GM21576 (cell line): ENCODE data around the gene KREMEN2.

Experiments
- ATAC-seq: cut with Tn5 transposase; IDR thresholded peaks from one replicate; pipeline ENCODE4 v1.9.1; 2021; ENCODE audit warnings: mild to moderate bottlenecking, moderate library complexity; ENCODE audit not compliant: unreplicated experiment

Gene KREMEN2

GRCh38 chr16:2963074-2963722 lies 877 bp upstream of the KREMEN2 start:
- ATAC-seq: no peak

GRCh38 chr16:2964475-2965336 lies 631 bp downstream of the KREMEN2 start:
- ATAC-seq: no peak

DNA sequence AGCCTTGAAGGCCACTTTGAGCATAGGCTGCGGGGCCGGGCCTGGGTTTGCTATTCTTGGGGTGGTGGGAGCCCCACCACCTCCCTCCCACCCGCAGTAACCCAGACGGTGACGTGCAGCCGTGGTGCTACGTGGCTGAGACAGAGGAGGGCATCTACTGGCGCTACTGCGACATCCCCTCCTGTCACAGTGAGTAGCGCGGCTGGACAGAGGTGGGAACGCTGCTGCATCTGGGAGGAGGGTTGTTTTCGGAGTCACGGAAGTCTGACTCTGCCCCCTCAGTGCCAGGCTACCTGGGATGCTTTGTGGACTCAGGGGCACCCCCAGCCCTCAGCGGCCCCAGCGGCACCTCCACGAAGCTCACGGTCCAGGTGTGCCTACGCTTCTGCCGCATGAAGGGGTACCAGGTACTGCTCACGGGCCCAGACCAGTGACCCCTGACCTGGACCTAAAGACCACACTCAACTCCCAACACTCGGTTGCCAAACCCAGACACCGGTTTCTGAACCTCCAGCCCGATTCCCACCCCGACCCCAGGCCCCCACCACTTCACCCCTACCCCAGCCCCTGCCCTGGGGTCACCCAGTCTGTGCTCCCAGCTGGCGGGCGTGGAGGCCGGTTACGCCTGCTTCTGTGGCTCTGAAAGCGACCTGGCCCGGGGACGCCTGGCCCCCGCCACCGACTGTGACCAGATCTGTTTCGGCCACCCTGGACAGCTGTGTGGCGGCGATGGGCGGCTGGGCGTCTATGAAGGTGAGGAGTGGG lies 2.1 kb downstream of the KREMEN2 start:
- ATAC-seq: no peak

DNA sequence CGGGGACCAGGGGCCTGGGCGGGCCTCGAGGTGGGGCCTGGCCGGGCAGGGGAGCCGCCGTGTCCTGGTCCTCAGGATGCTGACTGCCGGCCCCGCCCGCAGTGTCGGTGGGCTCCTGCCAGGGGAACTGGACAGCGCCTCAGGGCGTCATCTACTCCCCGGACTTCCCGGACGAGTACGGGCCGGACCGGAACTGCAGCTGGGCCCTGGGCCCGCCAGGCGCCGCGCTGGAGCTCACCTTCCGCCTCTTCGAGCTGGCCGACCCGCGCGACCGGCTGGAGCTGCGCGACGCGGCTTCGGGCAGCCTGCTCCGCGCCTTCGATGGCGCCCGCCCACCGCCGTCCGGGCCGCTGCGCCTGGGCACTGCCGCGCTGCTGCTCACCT lies 2.7 kb downstream of the KREMEN2 start:
- no peak for ATAC-seq

- ATAC-seq: no peak
Measured at GRCh38 chr16:2967211-2967631, 3.1 kb downstream of the KREMEN2 start.

- ATAC-seq: no peak
Measured at GRCh38 chr16:2967721-2968161, 3.7 kb downstream of the KREMEN2 start.

- ATAC-seq: no peak
Measured at GRCh38 chr16:2968368-2968737, 4.3 kb downstream of the KREMEN2 start.

DNA sequence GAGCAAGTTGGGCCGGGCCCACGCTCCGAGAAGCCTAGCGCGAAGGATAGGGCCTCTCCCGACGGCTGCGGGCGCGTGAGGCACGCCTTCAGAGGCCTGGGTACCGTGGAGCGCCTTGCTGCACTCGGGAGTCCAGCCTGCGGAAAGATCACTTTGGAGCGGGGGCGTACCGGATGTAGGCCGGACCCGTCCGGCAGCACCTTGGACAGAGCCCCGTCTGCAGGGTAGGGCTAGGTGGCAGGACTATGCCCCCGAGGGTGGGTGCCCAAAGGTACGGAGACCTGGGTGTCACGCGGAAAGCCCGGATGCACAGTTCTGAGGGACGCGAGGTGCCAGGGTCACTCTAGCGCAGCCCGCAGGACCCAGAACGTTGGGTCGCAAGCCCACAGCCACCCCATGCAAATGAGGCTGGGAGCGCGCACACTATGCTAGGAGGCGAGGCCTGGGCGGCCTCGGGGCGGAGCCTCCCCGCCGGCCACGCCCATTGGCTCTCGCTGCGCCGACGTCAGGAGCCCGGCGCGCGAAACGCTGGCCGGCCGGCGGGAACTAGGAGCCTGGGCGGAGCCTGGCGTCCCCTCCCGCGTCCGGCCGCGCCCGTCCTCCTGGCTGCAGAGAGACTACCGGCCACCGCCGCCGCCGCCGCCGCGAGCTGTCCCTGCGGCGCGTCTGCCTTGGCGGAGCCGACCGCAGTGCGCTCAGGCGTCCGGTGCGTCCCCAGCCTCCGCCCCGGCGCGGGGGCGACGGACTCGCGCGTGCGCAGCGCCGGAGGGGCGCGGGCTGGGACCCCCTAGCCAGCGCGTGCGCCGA lies 4.9 kb downstream of the KREMEN2 start, which contains the start of gene PAQR4:
TSS of gene PAQR4 (plus strand) at position 611 of the 807 bp plus-strand sequence. CDS start 327 bp downstream, outside the sequence.
- peak; percentile 70 for ATAC-seq

- peak; percentile 34 for ATAC-seq
Measured at GRCh38 chr16:2969545-2970521, 5.8 kb downstream of the KREMEN2 start.

DNA sequence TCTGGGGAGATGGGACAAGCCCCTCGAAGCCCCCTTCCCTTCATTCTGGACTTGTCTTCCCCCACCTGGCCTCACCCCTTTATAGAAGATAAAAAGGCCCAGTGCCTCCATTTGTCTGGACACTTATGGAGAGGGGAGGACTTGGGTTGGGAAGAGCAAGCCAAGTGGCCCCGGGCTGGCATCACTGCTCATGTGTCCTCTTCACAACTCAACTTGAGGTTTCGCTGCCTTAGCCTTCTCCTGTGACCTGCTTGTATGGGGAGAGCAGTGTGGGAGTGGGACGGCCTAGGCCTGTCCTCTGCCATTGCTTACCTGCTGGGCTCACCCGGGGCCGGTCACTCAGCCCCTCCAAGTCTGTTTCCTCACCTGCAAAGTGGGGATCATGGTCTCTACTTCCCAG lies 6.5 kb downstream of the KREMEN2 start:
- ATAC-seq: no peak

DNA sequence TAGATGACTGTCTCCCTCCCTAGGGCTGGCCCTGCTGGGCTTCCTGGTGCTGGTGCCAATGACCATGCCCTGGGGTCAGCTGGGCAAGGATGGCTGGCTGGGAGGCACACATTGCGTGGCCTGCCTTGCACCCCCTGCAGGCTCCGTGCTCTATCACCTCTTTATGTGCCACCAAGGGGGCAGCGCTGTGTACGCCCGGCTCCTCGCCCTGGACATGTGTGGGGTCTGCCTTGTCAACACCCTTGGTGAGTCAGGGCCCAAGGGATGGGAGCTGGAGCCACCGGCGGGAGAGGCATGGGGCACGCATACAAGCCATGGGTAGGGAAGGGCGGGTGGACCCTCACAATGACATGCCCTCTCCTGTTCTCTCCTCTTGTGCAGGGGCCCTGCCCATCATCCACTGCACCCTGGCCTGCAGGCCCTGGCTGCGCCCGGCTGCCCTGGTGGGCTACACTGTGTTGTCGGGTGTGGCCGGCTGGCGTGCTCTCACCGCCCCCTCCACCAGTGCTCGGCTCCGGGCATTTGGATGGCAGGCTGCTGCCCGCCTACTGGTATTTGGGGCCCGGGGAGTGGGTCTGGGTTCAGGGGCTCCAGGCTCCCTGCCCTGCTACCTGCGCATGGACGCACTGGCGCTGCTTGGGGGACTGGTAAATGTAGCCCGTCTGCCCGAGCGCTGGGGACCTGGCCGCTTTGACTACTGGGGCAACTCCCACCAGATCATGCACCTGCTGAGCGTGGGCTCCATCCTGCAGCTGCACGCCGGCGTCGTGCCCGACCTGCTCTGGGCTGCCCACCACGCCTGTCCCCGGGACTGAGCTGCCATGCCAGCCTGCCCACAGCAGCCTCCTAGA lies 7.3 kb downstream of the KREMEN2 start:
- no peak for ATAC-seq

DNA sequence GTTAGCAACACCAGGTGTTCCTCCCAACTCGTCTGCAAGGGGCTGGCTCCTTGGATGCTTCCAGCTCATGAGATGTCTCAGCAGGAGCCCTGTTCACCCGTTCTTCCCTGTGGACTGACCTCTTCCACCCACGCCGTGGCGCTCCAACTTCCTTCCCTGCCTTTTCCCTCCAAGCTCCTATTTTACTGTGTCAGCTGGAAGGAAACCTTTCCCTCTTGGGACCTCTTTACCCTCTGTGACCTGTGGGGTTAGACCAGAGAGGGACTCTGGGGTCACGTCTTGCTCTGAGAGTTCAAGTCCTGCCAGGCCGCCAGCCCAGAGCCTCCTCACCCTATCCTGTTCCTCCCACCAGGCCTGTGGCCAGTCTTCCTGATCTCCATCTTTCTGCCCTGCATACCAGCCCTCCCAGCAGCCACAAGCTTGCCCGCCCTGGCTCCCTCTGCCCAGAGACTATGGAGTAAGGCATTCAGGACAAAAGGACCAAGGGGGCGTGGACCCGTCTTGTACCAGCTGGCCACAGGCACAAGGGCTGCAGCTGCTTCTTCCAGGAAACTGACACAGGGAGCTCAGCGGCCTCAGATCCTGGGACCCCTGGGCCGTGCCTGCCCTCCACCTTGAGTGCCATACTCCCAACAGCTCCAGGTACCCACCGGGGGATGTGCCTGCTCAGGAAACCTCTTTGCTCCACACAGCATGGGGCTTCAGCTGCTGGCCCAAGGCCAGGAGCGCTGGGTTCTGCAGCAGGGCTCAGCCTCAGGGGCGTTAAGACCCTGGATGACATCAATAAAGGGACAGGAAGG lies 8.1 kb downstream of the KREMEN2 start:
- no peak for ATAC-seq

- ATAC-seq: no peak
Measured at GRCh38 chr16:2973093-2973492, 9.0 kb downstream of the KREMEN2 start.

DNA sequence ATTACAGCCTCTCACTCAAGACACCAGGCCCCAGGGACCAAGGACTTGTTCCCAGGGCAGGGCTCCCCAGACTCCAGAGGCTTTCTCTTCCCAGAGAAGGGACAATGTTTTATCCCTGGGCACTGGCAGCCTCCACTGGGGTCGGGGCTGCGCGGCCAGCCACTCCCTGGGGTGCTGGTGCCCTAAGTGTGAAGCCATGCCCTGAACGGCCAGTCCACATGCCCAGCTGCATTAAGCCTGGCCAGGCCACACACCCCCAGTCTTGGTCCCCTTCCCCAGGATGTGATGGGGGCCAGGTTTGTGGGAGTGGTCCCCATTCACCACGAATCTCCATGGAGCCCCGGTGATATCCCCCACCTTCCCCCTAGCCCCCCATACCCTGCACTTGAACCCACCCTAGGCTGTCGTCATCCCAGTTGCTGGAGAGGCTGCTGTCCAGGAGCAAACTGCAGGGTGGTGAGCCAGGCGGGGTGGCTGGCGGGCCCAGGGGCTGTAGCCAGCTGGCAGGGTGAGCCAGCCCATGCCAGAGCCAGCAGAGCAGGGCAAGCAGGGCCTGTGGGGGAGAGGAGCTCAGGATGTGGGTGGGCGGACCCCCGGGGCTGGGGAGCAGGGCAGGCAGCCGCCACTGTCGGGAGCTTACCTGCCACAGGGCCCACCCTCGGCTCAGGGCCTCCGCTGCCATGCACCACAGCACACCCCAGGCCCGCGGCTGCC lies 9.7 kb downstream of the KREMEN2 start:
- ATAC-seq: no peak

- ATAC-seq: no peak
Measured at GRCh38 chr16:2974319-2975056, 10.4 kb downstream of the KREMEN2 start.

DNA sequence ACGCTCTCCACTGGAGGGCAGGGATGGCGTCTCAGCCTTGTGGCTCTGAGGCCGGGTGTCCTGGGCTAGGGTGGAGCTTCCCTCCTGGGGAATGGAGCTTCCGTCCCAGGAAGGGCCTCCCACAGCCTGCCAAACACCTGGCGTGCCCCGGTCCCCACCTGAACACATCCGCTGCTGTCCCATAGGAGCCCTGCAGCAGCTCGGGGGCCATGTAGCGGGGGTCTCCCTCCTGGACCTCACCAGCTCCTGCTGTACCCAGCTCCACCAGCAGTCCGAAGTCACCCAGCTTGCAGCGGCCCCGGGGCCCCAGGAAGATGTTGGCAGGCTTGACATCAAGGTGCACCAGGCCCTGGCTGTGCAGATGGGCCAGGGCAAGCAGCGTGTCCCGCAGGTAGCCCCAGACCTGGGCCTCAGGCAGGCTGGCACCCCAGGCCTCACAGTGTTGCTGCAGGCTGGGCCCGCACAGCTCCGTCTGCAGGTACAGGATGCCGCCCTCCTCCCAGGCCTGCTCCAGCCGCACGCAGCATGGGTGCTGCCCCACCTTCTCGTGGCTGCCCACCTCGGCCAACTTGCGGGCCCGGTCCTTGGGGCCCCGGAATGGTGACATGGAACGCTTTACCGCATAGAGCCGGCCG lies 11.2 kb downstream of the KREMEN2 start:
- no peak for ATAC-seq
